PC-9 (cell line): ENCODE measurements around the gene GNA12. TPM values are rescaled to one million over a fixed set of nuclear protein-coding genes. Genes with fewer than 3 reads are reported as not detected.

Source experiments
- BruUV-seq: library from RNA; stranded (reverse); fragments of 400-500 nt; replicated peaks from 2 replicates; lab custom pipeline; 2021; lab: Mats Ljungman, UMichigan
- CTCF ChIA-PET: fragments of 300-600 bp; sonication (Branson Sonifier 250); formaldehyde crosslinking; loops from one replicate; lab custom pipeline; 2022; ENCODE audit warnings: antibody characterized with exemption; lab: Charles Lee
- POLR2A ChIA-PET: fragments of 300-600 bp; sonication (Branson Sonifier 250); formaldehyde crosslinking; loops from one replicate; lab custom pipeline; 2022; ENCODE audit warnings: antibody characterized with exemption; ENCODE audit not compliant: unreplicated experiment; lab: Charles Lee
- DNase-seq, 2 experiments: peaks; one replicate each; pipeline versions ENCODE4 v3.0.0 to v3.0.0-alpha.2; 2015 to 2022; ENCODE audit warnings: mixed read lengths in 1 of 2
- H2AFZ ChIP-seq: fragments of 200-600 bp; sonication (generic); 2 replicates; pipeline ENCODE4 v1.8.1; 2017; ENCODE audit warnings: antibody characterized with exemption
- H3F3A ChIP-seq: fragments of 200-600 bp; sonication (generic); 2 replicates; pipeline ENCODE4 v1.8.1; 2017; ENCODE audit warnings: antibody characterized with exemption, mild to moderate bottlenecking, low read depth; ENCODE audit not compliant: insufficient read depth
- H3K27ac ChIP-seq: fragments of 200-600 bp; sonication (generic); 2 replicates; pipeline ENCODE4 v1.6.1; 2016; ENCODE audit warnings: mixed run types
- H3K27me3 ChIP-seq: fragments of 200-600 bp; sonication (generic); 2 replicates; pipeline ENCODE4 v1.6.1; 2016; ENCODE audit warnings: low read depth, mixed run types; ENCODE audit not compliant: insufficient read depth
- H3K36me3 ChIP-seq: fragments of 200-600 bp; sonication (generic); 2 replicates; pipeline ENCODE4 v1.6.1; 2016; ENCODE audit warnings: low read depth, mixed run types
- H3K4me1 ChIP-seq: fragments of 200-600 bp; sonication (generic); replicated peaks from 2 replicates; pipeline ENCODE4 v1.6.1; 2016; ENCODE audit warnings: mixed run types; ENCODE audit not compliant: insufficient read depth
- H3K4me2 ChIP-seq: fragments of 200-600 bp; sonication (generic); 2 replicates; pipeline ENCODE4 v1.6.1; 2017; ENCODE audit warnings: mixed run types
- H3K4me3 ChIP-seq: fragments of 200-600 bp; sonication (generic); 2 replicates; pipeline ENCODE4 v1.6.1; 2016; ENCODE audit warnings: mixed run types
- H3K79me2 ChIP-seq: fragments of 200-600 bp; sonication (generic); 2 replicates; pipeline ENCODE4 v1.6.1; 2017; ENCODE audit warnings: low read depth, mixed run types
- H3K9me2 ChIP-seq: fragments of 200-600 bp; sonication (generic); 2 replicates; pipeline ENCODE4 v1.8.1; 2017; ENCODE audit warnings: mild to moderate bottlenecking; ENCODE audit not compliant: insufficient read depth
- H3K9me3 ChIP-seq: fragments of 200-600 bp; sonication (generic); 2 replicates; pipeline ENCODE4 v1.8.1; 2016; ENCODE audit warnings: low read depth; ENCODE audit not compliant: insufficient read depth
- H4K20me1 ChIP-seq: fragments of 200-600 bp; sonication (generic); 2 replicates; pipeline ENCODE4 v1.8.1; 2017; ENCODE audit not compliant: insufficient read depth
- EZH2 ChIP-seq: fragments of 200-600 bp; sonication (generic); IDR thresholded peaks from 2 replicates; pipeline ENCODE4 v1.8.0; 2017; ENCODE audit warnings: antibody characterized with exemption, low read depth
- intact Hi-C: fragments of 100-400 bp; cut with micrococcal nuclease; formaldehyde crosslinking; loops from one replicate; pipeline ENCODE4 v1.10.0; 2022; ENCODE audit not compliant: unreplicated experiment
- total RNA-seq: library from RNA; stranded (reverse); gene quantifications from 2 replicates; pipeline ENCODE4 v1.2.3, GENCODE V29; 2021
- TF ChIP-seq, protein P1 (sequence below): fragments of 200-600 bp; sonication (generic); conservative IDR thresholded peaks from 2 replicates; pipeline ENCODE4 v1.6.1; 2017; ENCODE audit warnings: mixed run types, antibody characterized with exemption, mild to moderate bottlenecking, moderate library complexity

GNA12 gene
- total RNA-seq, 1 experiment from 2014 or later: 51.7 TPM

DNA sequence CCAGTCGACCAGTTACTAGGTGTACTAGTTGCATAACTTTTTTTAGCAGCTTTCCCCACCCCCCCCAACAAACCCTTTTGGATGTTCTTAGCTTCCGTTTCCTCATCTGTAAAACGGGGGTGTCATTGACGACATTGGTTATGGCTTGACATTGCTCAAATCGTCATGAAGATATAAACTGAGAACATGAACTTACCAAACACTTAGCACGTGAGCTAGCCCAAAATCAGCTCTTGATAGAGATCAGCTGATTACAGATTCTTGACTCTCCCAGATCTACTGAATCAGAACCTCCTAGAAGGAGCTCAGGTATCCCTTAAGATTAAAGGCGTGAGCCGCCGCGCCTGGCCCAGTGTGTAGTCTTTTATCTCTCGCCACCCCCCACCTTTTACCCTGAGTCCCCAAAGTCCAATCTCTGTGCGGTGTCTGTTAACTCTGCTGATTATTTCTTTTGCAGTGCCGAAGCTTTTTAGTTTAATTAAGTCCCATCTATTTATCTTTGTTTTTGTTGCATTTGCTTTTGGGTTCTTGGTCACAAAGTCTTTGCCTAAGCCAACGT, 1.0 kb upstream of the GNA12 start:
- Histone ChIP-seq H3K79me2 (peaks cover 36% of the 10 kb centered on the region), H3K27ac (0 out of 2 replicates have a peak overlapping the region, but pooled peaks have one; percentile 46), H4K20me1 (no peaks in the 10 kb centered on the region; the same call in 1 of the 2 replicates), H3K4me3 (peak overlapping the region; percentile 60), H2AFZ (peak overlapping the region; percentile 85; the same call in 1 of the 2 replicates), H3K4me2 (peak overlapping the region; percentile 86), H3K36me3 (0 out of 2 replicates have a peak, but pooled peaks cover 7% of the 10 kb centered on the region), H3K9me2 (no peaks in the 10 kb centered on the region), H3K9me3 (no peaks in the 10 kb centered on the region; the same call in 1 of the 2 replicates), H3K4me1 (peaks cover 25% of the 10 kb centered on the region), H3K27me3 (no peaks in the 10 kb centered on the region), H3F3A (no peaks in the 10 kb centered on the region; the same call in none of the 2 replicates)
- no peak for DNase-seq
- ChIA-PET CTCF (interaction anchor here (0.5 kb wide), 1 partner anchor 135 kb away, joined by 4 read pairs; no protein-coding TSS in a partner anchor), POLR2A (interaction anchor here (0.6 to 0.7 kb wide), 4 partner anchors 14 to 321 kb away, joined by 3 to 7 read pairs (median 3); no protein-coding TSS in a partner anchor)
- TF ChIP-seq EZH2: no peak
- TF ChIP-seq, protein P1, sequence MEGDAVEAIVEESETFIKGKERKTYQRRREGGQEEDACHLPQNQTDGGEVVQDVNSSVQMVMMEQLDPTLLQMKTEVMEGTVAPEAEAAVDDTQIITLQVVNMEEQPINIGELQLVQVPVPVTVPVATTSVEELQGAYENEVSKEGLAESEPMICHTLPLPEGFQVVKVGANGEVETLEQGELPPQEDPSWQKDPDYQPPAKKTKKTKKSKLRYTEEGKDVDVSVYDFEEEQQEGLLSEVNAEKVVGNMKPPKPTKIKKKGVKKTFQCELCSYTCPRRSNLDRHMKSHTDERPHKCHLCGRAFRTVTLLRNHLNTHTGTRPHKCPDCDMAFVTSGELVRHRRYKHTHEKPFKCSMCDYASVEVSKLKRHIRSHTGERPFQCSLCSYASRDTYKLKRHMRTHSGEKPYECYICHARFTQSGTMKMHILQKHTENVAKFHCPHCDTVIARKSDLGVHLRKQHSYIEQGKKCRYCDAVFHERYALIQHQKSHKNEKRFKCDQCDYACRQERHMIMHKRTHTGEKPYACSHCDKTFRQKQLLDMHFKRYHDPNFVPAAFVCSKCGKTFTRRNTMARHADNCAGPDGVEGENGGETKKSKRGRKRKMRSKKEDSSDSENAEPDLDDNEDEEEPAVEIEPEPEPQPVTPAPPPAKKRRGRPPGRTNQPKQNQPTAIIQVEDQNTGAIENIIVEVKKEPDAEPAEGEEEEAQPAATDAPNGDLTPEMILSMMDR: no peak
- intact Hi-C loops: loop anchor here (2.0 kb wide), 1 partner anchor 86 kb away; no protein-coding TSS in a partner anchor
- TSS peak; percentile 98 for BruUV-seq

DNA sequence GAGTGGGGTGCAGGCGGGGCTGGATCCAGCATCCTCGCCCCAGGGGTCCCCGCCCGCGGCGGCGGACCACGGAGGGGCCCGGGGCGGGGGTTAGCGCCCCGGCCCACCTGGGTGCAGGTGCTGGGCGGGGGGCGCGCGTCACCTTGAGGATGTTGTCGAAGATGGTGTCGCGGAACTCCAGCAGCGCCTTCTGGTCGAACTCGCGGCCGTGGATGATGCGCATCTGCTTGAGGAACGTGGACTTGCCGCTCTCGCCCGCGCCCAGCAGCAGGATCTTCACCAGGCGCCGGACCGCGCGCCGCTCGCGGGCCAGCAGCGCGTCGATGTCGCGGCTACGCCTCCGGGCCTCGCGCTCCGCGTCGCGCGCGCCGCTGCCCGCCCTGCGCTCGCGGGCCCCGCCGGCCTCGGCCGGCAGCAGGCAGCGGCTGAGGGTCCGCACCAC, 376 bp downstream of the GNA12 start:
- H3K4me1 ChIP-seq: peaks cover 34% of the 10 kb centered on the region
- peaks cover 3% of the 10 kb centered on the region for H3F3A ChIP-seq
- TF ChIP-seq EZH2: no peak
- TF ChIP-seq, protein P1: no peak
- peaks cover 13% of the 10 kb centered on the region for H3K36me3 ChIP-seq
- no peaks in the 10 kb centered on the region for H3K27me3 ChIP-seq
- H3K4me3 ChIP-seq: peak overlapping the region; percentile 73
- ChIA-PET POLR2A (interaction anchor here (0.5 kb wide), 1 partner anchor 878 kb away, joined by 3 read pairs; no protein-coding TSS in a partner anchor), CTCF (no interaction called here)
- intact Hi-C loops: loop anchor here (2.0 to 5.0 kb wide), 2 partner anchors 56 to 85 kb away; no protein-coding TSS in a partner anchor
- no peak for DNase-seq
- no peaks in the 10 kb centered on the region; the same call in 1 of the 2 replicates for H3K9me3 ChIP-seq
- BruUV-seq: no TSS peak
- H3K9me2 ChIP-seq: no peaks in the 10 kb centered on the region
- peak overlapping the region; percentile 66; the same call in 1 of the 2 replicates for H2AFZ ChIP-seq
- no peaks in the 10 kb centered on the region; the same call in 1 of the 2 replicates for H4K20me1 ChIP-seq
- H3K4me2 ChIP-seq: peak overlapping the region; percentile 78
- H3K27ac ChIP-seq: no peak overlapping the region
- peaks cover 50% of the 10 kb centered on the region for H3K79me2 ChIP-seq

DNA sequence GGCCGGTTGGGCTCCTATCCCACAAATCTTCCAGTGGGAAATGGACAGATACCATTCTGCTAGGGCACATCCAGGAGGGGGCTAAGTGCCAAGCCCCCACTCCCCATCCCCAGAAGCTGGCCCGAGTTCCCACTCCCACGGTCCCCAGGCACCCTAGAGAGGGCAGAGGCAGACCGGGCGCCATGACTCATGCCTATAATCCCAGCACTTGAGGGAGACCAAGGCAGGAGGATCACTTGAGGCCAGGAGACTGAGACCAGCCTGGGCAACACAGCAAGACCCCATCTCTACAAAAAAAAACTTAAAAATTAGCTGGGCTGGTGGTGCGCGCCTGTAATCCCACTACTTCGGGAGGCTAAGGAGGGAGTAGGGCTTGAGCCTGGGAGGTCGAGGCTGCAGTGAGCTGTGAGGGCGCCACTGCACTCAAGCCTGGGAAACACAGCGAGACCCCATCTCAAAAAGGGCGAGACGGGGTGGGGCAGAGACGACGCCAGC, 870 bp downstream of the GNA12 start:
- Histone ChIP-seq H3K79me2 (peaks cover 55% of the 10 kb centered on the region), H3K27me3 (no peaks in the 10 kb centered on the region), H3F3A (peaks cover 8% of the 10 kb centered on the region), H3K36me3 (peaks cover 17% of the 10 kb centered on the region), H3K9me3 (no peaks in the 10 kb centered on the region; the same call in 1 of the 2 replicates), H3K4me1 (peaks cover 39% of the 10 kb centered on the region), H3K27ac (no peak overlapping the region), H3K4me2 (peak overlapping the region; percentile 78), H4K20me1 (no peaks in the 10 kb centered on the region; the same call in 1 of the 2 replicates), H3K4me3 (peak overlapping the region; percentile 73), H3K9me2 (no peaks in the 10 kb centered on the region), H2AFZ (peak overlapping the region; percentile 66; the same call in 1 of the 2 replicates)
- no peak for TF ChIP-seq EZH2
- TF ChIP-seq, protein P1: no peak
- ChIA-PET POLR2A (interaction anchor here (0.5 kb wide), 1 partner anchor 878 kb away, joined by 3 read pairs; no protein-coding TSS in a partner anchor), CTCF (no interaction called here)
- no peak for DNase-seq
- intact Hi-C loops: loop anchor here (5.0 kb wide), 1 partner anchor 56 kb away; no protein-coding TSS in a partner anchor
- BruUV-seq: no TSS peak
